Neuronal stem cell (in vitro differentiated cells): ENCODE results near the gene PAPSS2.

Source experiments
- DNase-seq: peaks from one replicate; pipeline ENCODE4 v3.0.0-alpha.2; 2013; ENCODE audit warnings: low spot score
- H2AFZ ChIP-seq: one replicate; pipeline ENCODE4 v1.6.1; 2013; ENCODE audit warnings: mild to moderate bottlenecking, low read length, inconsistent platforms
- H2AK5ac ChIP-seq: 2 replicates; pipeline ENCODE4 v1.6.1; 2013; ENCODE audit warnings: low read depth, mild to moderate bottlenecking, inconsistent platforms, low read length, moderate library complexity, mixed read lengths
- H2BK120ac ChIP-seq: 2 replicates; pipeline ENCODE4 v1.6.1; 2013; ENCODE audit warnings: low read depth, mild to moderate bottlenecking, inconsistent platforms, low read length, moderate library complexity, mixed read lengths
- H2BK12ac ChIP-seq: one replicate; pipeline ENCODE4 v1.6.1; 2013; ENCODE audit warnings: low read length, inconsistent platforms
- H2BK15ac ChIP-seq: 2 replicates; pipeline ENCODE4 v1.6.1; 2013; ENCODE audit warnings: mild to moderate bottlenecking, low read length, inconsistent platforms, mixed read lengths
- H2BK5ac ChIP-seq: one replicate; pipeline ENCODE4 v1.6.1; 2013; ENCODE audit warnings: inconsistent platforms, mild to moderate bottlenecking, low read length, moderate library complexity
- H3K14ac ChIP-seq: one replicate; pipeline ENCODE4 v1.6.1; 2013; ENCODE audit warnings: low read length, inconsistent platforms
- H3K18ac ChIP-seq: 2 replicates; pipeline ENCODE4 v1.6.1; 2013; ENCODE audit warnings: low read length, inconsistent platforms
- H3K23ac ChIP-seq: 2 replicates; pipeline ENCODE4 v1.6.1; 2013; ENCODE audit warnings: low read depth, mild to moderate bottlenecking, mixed read lengths, low read length, inconsistent platforms; ENCODE audit not compliant: poor library complexity
- H3K27ac ChIP-seq: replicated peaks from 3 replicates; pipeline ENCODE4 v1.5.1; 2013; ENCODE audit warnings: low read length, inconsistent platforms
- H3K27me3 ChIP-seq, 3 experiments: 2 replicates each; pipeline ENCODE4 v1.6.1; 2013; ENCODE audit warnings: low read length in 3 of 3, mild to moderate bottlenecking in 2 of 3, inconsistent platforms in 1 of 3, low read depth in 1 of 3, mixed read lengths in 1 of 3, moderate library complexity in 1 of 3; ENCODE audit not compliant: control insufficient read depth in 3 of 3, insufficient read depth in 3 of 3
- H3K36me3 ChIP-seq, 2 donors: replicated peaks in 1 of 2; 2 replicates each; pipeline ENCODE4 v1.6.1; 2013; ENCODE audit warnings: low read length in 2 of 2; ENCODE audit not compliant: control insufficient read depth in 2 of 2, insufficient read depth in 2 of 2
- H3K4ac ChIP-seq: 2 replicates; pipeline ENCODE4 v1.6.1; 2013; ENCODE audit warnings: inconsistent platforms, mild to moderate bottlenecking, low read length, moderate library complexity
- H3K4me1 ChIP-seq, 2 donors: 1 replicate in 1 of 2; 2 replicates in 1 of 2; pipeline ENCODE4 v1.6.1; 2013; ENCODE audit warnings: low read length in 2 of 2, low read depth in 1 of 2; ENCODE audit not compliant: control insufficient read depth in 2 of 2, insufficient read depth in 1 of 2
- H3K4me2 ChIP-seq: one replicate; pipeline ENCODE4 v1.6.1; 2013; ENCODE audit warnings: mild to moderate bottlenecking, low read length, inconsistent platforms; ENCODE audit not compliant: insufficient read depth, poor library complexity, severe bottlenecking
- H3K4me3 ChIP-seq, 2 donors: 2 replicates each; pipeline ENCODE4 v1.5.1; 2013; ENCODE audit warnings: low read length in 2 of 2, mild to moderate bottlenecking in 2 of 2, inconsistent platforms in 1 of 2, moderate library complexity in 1 of 2
- H3K79me1 ChIP-seq: one replicate; pipeline ENCODE4 v1.6.1; 2013; ENCODE audit warnings: low read depth, mild to moderate bottlenecking, inconsistent platforms, low read length, moderate library complexity
- H3K9ac ChIP-seq: one replicate; pipeline ENCODE4 v1.6.1; 2013; ENCODE audit warnings: mild to moderate bottlenecking, low read depth, low read length, inconsistent platforms; ENCODE audit not compliant: poor library complexity
- H3K9me3 ChIP-seq, 2 donors: replicated peaks in 1 of 2; 2 replicates each; pipeline versions ENCODE3 to v1.6.1; 2013; ENCODE audit warnings: low read length in 2 of 2, mild to moderate bottlenecking in 2 of 2, inconsistent platforms in 1 of 2, low read depth in 1 of 2, mixed read lengths in 1 of 2, moderate library complexity in 1 of 2; ENCODE audit not compliant: control insufficient read depth in 2 of 2, insufficient read depth in 1 of 2
- H4K8ac ChIP-seq: one replicate; pipeline ENCODE4 v1.6.1; 2013; ENCODE audit warnings: low read depth, mild to moderate bottlenecking, inconsistent platforms, low read length, moderate library complexity
- H4K91ac ChIP-seq: one replicate; pipeline ENCODE4 v1.6.1; 2013; ENCODE audit warnings: low read length, low read depth, mild to moderate bottlenecking, inconsistent platforms; ENCODE audit not compliant: poor library complexity
- WGBS, 2 donors: extraction: QIAGEN DNeasy Blood & Tissue Kit; methylation state at CpG; one replicate each; pipeline ENCODE4 v1.1.7; 2013; ENCODE audit warnings: missing lambda C conversion rate in 2 of 2, mixed read lengths in 1 of 2; ENCODE audit not compliant: insufficient read length in 2 of 2, insufficient replicate concordance in 1 of 2; ENCODE audit errors: extremely low coverage in 2 of 2; 5-methylcytosine and 5-hydroxymethylcytosine counted together

PAPSS2 gene

DNA sequence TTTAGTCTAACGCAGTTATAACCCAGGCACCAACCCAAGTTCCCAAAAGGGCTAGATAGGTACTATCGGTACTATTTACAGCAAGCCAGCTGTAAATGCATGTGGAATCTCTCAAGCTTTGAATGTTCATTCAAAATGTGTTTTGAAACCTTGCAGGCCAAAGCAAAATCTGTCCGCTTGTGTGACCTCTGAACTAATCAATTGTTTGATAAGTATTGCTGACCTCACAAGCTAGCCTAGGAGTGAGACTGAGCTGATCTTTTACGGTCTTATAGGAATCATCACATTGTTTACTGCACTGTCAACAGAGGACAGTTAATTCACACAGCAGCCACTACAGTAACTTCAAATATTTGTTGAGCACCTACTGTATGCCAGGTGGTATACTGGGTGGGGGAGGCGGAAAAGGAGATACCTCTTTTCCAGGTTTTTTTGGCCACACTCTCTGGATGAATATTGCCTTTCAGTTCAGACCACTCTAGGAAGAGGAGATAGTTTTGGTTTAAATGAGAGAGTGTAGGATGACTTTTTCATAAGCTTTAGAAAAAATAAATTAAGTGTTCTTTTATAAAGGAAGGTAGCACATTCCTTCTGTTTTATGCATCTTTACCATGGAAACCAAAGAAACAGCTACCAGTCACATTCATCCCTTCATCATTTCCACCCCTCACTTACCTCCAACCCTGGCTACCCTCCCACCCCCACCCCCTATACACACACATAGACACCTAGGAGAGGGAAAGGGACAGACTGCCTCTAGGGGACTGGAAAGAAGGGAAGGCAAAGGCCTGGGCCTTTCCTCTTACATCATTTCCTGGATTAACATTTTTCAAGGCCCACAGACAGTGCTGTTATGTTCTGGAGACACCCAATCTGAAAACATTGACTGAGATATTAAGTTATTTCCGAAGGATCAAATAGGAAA is 2.4 kb downstream of the PAPSS2 start:
- H3K79me1 ChIP-seq, result no peaks in the 10 kb centered on the region
- H2BK12ac ChIP-seq, result no peak overlapping the region
- no peak overlapping the region for H2AFZ ChIP-seq
- H3K4me3 ChIP-seq, result no peak overlapping the region
- H3K27ac ChIP-seq, result no peak overlapping the region
- no peaks in the 10 kb centered on the region for H3K36me3 ChIP-seq
- H3K9ac ChIP-seq, result no peak overlapping the region
- H2BK120ac ChIP-seq, result no peak overlapping the region
- no peak for DNase-seq
- H3K4me1 ChIP-seq, result peaks cover 4 to 5% of the 10 kb centered on the region in 2 donors
- H3K4me2 ChIP-seq, result no peak overlapping the region
- no CpG with 5 or more reads among the region's 6 CpGs for WGBS, 2 donors
- H3K23ac ChIP-seq, result no peak overlapping the region
- no peak overlapping the region for H3K14ac ChIP-seq
- no peak overlapping the region for H4K91ac ChIP-seq
- no peak overlapping the region for H4K8ac ChIP-seq
- H3K4ac ChIP-seq, result no peak overlapping the region
- no peaks in the 10 kb centered on the region for H3K9me3 ChIP-seq
- no peak overlapping the region for H2BK15ac ChIP-seq
- peaks cover 0 to 45% (median 19%) of the 10 kb centered on the region in 3 experiments for H3K27me3 ChIP-seq
- H2BK5ac ChIP-seq, result no peak overlapping the region
- no peak overlapping the region for H3K18ac ChIP-seq
- H2AK5ac ChIP-seq, result no peak overlapping the region

GRCh38 chr10:87664276-87664701 is 4.6 kb downstream of the PAPSS2 start:
- Histone ChIP-seq H3K4me2 (no peak overlapping the region), H3K27ac (no peak overlapping the region), H3K4ac (no peak overlapping the region), H4K8ac (no peak overlapping the region), H2BK5ac (no peak overlapping the region), H3K9me3 (no peaks in the 10 kb centered on the region), H3K14ac (no peak overlapping the region), H2AFZ (no peak overlapping the region), H3K9ac (no peak overlapping the region), H3K4me3 (no peak overlapping the region), H2BK15ac (no peak overlapping the region), H2BK120ac (no peak overlapping the region), H3K23ac (no peak overlapping the region), H4K91ac (no peak overlapping the region), H2AK5ac (no peak overlapping the region), H2BK12ac (no peak overlapping the region), H3K36me3 (no peaks in the 10 kb centered on the region), H3K4me1 (peaks cover 2 to 4% of the 10 kb centered on the region in 2 donors), H3K18ac (no peak overlapping the region), H3K27me3 (peaks cover 0 to 30% (median 11%) of the 10 kb centered on the region in 3 experiments), H3K79me1 (no peaks in the 10 kb centered on the region)
- WGBS, 2 donors, result no CpG with 5 or more reads among the region's 2 CpGs
- no peak for DNase-seq

- no peaks in the 10 kb centered on the region for H3K36me3 ChIP-seq
- H3K4me3 ChIP-seq, result no peak overlapping the region
- H2AK5ac ChIP-seq, result no peak overlapping the region
- no CpG with 5 or more reads among the region's 2 CpGs for WGBS, 2 donors
- no peak overlapping the region for H3K18ac ChIP-seq
- H2BK120ac ChIP-seq, result no peak overlapping the region
- H2BK5ac ChIP-seq, result no peak overlapping the region
- H2BK12ac ChIP-seq, result no peak overlapping the region
- H3K4ac ChIP-seq, result no peak overlapping the region
- no peak for DNase-seq
- no peaks in the 10 kb centered on the region for H3K79me1 ChIP-seq
- no peak overlapping the region for H3K4me2 ChIP-seq
- no peak overlapping the region for H3K9ac ChIP-seq
- no peak overlapping the region for H4K8ac ChIP-seq
- no peaks in the 10 kb centered on the region for H3K27me3 ChIP-seq
- no peak overlapping the region for H2BK15ac ChIP-seq
- H4K91ac ChIP-seq, result no peak overlapping the region
- H3K9me3 ChIP-seq, result no peaks in the 10 kb centered on the region
- no peak overlapping the region for H2AFZ ChIP-seq
- H3K4me1 ChIP-seq, result no peaks in the 10 kb centered on the region
- no peak overlapping the region for H3K23ac ChIP-seq
- H3K14ac ChIP-seq, result no peak overlapping the region
- no peak overlapping the region for H3K27ac ChIP-seq
Measured at GRCh38 chr10:87667493-87667892, 7.8 kb downstream of the PAPSS2 start.

GRCh38 chr10:87668324-87669074 is 8.8 kb downstream of the PAPSS2 start:
- no peak overlapping the region for H3K27ac ChIP-seq

More at GRCh38 chr10:87668324-87669074, 8.8 kb downstream of the PAPSS2 start:
- no peaks in the 10 kb centered on the region for H3K79me1 ChIP-seq
- H2AK5ac ChIP-seq, result no peak overlapping the region
- H3K4me1 ChIP-seq, result no peaks in the 10 kb centered on the region
- no peak overlapping the region for H2BK5ac ChIP-seq
- no peaks in the 10 kb centered on the region for H3K27me3 ChIP-seq
- no peak overlapping the region for H3K9ac ChIP-seq
- no peaks in the 10 kb centered on the region for H3K36me3 ChIP-seq
- no peak overlapping the region for H3K23ac ChIP-seq
- H4K91ac ChIP-seq, result no peak overlapping the region
- H2BK120ac ChIP-seq, result no peak overlapping the region
- no peak overlapping the region for H3K4ac ChIP-seq
- H2AFZ ChIP-seq, result no peak overlapping the region
- no peak overlapping the region for H4K8ac ChIP-seq
- no peaks in the 10 kb centered on the region for H3K9me3 ChIP-seq
- no peak overlapping the region for H3K14ac ChIP-seq
- no CpG with 5 or more reads among the region's 5 CpGs for WGBS, 2 donors
- H2BK12ac ChIP-seq, result no peak overlapping the region
- DNase-seq, result no peak
- H3K18ac ChIP-seq, result no peak overlapping the region
- H3K4me2 ChIP-seq, result no peak overlapping the region
- no peak overlapping the region for H3K4me3 ChIP-seq
- no peak overlapping the region for H2BK15ac ChIP-seq
